ENCODE measurements around the gene KRTAP10-1.
A peak's percentile ranks its signal among the peaks of the same experiment; 100 is the strongest.

Gene KRTAP10-1

GRCh38 chr21:44527156-44527982 lies 12.6 kb downstream of the KRTAP10-1 start:
- DNase-seq, result peak; percentile 5

DNA sequence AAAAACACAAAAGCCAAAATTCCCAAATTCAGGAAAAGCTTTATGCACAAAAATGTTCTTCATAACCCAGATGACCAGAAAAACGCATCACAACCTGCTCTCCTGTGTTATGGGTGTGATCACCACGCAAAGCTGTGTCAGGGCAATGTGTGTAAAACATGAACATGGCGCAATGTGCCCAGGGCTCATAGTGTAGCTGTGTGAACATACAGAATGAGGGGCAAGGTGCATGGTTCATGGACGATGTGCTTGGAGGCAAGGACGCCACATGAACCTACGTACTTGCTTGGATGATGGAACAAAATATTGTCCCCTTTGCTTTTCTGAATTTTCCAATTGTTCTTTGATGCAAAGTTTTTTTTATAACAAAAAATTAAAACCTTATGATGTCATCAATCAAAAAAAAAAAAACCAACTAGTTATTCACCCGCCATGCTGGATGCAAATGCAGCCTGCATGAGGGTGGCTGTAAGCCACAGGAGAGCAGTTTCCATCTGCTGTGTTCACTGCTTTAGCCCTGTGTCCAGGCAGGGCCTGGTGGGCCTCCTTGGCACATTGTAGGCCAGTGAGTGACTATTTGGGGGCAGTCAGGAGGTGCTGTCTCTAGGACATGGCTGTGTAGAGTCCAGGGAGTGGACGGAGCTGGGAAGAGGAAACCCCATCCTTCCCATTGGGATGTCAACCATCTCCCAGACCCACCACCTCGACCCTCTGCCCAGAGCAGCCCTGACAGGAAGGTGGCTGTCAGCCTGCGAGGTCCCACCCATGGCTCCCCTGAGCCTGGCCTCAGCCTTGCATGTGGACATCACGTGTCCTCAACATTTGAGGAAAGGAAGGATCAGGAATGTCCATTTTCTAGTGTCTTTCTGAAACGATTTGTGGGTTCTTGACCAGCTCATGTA lies 13.6 kb downstream of the KRTAP10-1 start:
- DNase-seq, result no peak

- peak; percentile 4 for DNase-seq
Observed at GRCh38 chr21:44525391-44526095, 14.5 kb downstream of the KRTAP10-1 start.

DNA sequence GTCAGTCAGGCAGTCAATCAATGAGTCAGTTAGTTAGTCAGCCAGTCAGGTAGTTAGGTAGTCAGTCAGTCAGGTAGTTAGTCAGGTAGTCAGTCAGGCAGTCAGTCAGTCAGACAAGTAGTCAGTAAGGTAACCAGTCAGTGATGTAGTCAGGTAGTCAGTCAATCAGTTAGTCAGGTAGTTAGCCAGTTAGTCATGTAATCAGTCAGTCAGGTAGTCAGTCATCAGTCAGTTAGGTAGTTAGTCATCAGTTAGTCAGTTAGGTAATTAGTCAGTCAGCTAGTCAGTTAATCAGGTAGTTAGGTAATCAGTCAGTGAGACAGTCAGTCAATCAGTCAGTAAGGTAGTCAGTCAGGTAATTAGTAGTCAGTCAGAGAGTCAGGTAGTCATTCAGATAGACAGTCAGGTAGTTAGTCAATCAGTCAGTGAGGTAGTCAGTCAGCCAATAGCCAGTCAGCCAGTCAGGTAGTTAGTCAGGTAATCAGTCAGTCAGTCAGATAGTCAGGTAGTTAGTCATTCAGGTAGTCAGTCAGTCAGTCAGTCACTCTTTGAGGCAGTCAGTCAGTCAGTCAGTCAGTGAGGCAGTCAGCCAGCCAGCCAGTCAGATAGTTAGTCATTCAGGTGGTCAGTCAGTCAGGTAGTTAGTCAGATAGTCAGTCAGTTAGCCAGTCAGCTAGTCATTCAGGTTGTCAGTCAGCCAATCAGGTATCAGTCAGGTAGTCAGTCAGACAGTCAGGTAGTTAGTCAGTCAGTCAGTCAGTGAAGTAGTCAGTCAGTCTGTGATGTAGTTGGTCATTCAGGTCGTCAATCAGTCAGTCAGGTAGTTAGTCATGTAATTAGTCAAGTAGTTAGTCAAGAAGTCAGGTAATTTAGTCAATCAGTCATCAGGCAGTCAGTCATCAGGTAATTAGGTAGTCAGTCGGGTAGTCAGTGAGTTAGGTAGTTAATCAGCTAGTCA lies 15.3 kb downstream of the KRTAP10-1 start:
- no peak for DNase-seq

- DNase-seq, result no peak
Observed at GRCh38 chr21:44523567-44524413, 16.2 kb downstream of the KRTAP10-1 start.

DNA sequence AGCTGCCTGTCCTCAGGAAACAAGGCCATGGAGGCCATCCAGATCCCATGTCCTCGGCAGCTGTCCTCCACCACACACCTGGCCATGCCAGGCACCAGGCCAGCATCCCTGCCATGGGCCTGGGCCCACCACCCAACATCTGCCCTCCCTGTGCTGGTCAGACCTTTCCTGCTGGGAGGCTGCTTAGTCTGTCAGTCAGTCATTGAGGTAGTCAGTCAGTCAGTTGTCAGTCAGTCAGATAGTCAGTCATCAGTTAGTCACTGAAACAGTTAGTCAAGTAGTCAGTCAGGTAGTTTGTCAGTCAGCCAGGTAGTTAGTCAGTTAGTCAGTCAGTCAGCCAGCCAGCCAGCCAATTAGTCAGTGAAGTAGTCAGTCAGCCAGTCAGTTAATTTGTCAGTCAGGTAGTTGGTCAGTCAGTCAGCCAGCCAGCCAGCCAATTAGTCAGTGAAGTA lies 17.2 kb downstream of the KRTAP10-1 start:
- no peak for DNase-seq

DNA sequence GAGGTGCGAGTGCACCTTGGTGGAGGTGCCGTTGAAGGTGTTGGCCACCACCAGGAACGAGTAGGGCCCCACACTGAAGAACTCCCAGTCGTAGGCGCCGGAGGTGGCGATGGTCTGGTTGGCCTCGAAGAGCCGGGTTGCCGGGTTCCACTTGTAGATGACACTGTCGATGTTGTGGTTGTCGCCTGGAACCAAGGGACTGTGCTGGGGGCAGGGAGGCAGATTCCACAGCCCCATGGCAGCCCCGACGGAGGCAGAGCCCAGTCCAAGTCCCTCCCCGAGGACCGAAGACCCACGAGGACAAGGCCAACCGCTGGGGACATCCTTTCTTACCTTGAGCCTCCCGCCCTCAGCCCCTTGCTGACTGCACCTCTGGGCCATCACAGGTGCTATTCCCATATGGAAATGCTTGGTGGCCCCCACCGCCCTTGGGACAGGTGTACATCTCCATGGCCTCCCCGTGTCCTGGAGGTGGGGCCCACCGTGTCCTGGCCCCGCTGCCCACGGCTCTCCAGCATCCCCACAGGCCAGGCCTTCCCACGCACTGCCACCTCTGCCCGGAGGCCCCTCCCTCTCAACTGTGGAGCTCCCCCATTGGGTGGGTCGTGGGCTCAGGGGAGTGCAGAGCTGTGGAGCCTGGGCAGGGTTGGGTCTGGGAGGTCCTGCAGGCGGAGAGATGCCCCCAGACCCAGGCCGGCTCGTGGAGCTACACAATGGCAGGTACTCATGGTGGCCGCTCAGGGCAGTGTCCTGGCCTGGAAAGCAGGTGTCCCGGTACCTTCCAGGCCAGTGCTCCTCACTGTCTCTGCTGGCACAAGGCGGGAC lies 17.9 kb downstream of the KRTAP10-1 start:
- DNase-seq, result peak; percentile 11

GRCh38 chr21:44521301-44521927 lies 18.6 kb downstream of the KRTAP10-1 start:
- DNase-seq, result no peak

GRCh38 chr21:44520326-44521300 lies 19.4 kb downstream of the KRTAP10-1 start:
- peak; percentile 12 for DNase-seq

DNA sequence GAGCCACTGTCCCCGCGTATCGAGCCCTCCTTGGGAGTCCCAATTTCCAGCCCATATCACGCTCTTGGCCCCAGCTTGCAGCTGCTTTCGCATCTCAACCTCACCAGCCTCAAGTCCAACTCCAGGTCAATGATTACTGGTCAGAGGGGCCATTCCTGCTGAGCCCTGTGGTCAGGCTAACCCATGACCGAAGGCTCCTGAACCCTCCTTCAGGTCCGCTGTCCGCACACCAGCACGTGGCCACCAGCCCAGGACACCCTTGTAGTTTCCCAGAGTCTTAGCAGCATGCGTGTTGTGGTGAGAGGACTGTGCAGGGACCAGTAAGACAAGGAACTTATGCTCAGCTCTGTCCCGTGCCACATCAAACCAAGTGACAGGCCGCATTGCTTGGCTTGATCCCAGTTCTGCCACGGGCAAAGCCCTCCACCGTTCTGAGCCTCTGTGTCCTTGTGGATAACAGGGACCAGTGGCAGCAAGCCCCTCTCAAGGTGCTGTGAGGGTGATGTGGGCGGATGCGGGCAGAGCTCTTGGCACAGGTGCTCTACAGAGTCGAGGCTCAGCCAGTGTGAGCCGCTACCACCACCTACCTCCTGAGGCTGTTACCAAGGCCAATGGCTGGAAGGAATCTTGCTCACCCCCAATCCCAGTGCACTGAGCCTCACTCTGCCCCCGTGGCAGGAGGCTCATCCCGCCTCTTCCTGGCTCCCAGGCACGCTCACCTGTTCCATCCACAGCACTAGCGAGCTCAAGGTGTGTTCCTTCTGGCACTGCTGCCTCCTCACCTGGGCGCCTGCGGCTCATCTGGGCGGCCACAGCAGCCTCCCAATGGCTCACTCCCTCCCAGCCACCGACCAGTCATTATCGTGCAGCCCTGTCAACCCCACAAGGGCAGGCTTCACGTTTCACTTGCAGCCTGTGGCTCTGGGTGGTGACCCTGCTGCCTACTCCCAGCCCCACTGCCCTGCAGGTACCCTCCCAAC lies 20.4 kb downstream of the KRTAP10-1 start:
- no peak for DNase-seq

DNA sequence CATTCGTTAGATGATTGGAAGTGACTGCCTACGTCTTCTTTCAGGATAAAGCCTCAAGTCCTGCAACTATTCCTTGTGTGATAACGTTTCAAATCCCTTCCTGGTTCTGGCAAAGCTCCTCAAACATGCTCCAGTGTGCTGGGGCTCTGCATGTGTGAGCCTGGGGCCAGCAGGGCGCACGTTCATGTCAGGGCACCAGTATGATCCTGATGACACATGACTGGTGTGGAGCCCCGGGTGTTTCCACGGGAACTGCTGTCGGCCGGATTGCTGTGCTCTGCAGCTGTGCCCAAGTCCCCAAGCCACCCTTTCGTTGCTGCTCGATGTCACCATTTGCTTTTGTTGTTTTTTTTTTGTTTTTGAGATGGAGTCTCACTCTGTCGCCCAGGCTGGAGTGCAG lies 21.3 kb downstream of the KRTAP10-1 start:
- DNase-seq, result no peak

DNA sequence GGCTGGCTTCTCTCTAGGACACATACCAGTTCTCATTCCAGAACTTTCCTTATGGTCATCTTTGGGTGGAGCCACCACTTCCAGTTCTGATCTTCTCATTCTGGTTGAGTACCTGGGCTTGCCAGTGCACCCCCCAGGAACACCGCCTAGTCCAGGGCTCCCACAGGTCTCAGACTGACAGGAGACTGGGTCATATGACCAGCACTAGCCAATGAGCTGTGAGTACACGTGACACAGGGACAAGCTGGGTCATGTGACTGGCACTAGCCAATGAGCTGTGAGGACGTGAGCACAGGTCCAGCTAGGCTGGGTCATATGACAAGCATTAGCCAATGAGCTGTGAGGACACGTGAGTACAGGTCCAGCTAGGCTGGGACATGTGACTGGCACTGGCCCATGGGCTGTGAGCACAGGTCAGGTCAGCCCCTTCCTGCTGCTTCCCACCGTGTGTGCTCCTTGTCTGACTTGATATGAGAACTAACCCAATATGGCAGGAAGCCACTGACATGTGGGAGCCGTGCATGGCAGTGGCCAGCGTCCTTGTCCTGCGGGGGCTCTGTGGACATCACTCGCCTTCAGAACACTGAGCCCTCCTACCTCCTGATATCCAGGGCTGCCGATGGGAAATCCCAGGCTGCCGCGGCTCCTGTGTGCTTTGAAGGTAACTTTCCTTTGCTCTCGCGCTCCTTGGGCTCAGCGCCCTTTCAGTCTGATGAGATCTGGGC lies 22.7 kb downstream of the KRTAP10-1 start:
- DNase-seq, result no peak

DNA sequence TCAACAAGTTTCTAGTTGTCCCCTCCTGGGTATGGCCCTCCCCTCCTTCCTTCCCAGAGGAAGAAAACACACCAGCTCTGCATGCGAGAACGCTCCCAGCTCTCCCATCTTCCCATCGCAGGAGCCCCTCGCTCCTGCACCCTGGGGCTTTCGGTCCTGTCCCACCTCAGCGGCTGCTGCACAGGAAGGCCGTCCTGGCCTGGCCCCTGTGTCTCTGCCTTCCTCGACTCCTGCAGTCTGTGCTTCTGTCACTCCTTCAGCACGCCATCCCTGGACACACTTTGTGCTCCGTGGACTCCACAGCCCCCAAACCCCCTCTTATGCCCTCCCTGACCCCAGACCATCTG lies 23.2 kb downstream of the KRTAP10-1 start:
- no peak for DNase-seq

GRCh38 chr21:44516342-44516741 lies 23.7 kb downstream of the KRTAP10-1 start:
- DNase-seq, result no peak

GRCh38 chr21:44515359-44516165 lies 24.4 kb downstream of the KRTAP10-1 start:
- no peak for DNase-seq
